22Rv1 (cell line): ENCODE measurements around the gene EVC.

Experiments
- ZFX ChIP-seq: fragments of 450-650 bp; IDR thresholded peaks from 2 replicates; pipeline ENCODE4 v1.6.1; 2017; ENCODE audit warnings: antibody characterized with exemption, borderline replicate concordance
- TF ChIP-seq, protein P1 (sequence below): fragments of 450-650 bp; IDR thresholded peaks from 2 replicates; pipeline ENCODE4 v1.5.1; 2017; ENCODE audit warnings: mild to moderate bottlenecking

- TF ChIP-seq, protein P1, sequence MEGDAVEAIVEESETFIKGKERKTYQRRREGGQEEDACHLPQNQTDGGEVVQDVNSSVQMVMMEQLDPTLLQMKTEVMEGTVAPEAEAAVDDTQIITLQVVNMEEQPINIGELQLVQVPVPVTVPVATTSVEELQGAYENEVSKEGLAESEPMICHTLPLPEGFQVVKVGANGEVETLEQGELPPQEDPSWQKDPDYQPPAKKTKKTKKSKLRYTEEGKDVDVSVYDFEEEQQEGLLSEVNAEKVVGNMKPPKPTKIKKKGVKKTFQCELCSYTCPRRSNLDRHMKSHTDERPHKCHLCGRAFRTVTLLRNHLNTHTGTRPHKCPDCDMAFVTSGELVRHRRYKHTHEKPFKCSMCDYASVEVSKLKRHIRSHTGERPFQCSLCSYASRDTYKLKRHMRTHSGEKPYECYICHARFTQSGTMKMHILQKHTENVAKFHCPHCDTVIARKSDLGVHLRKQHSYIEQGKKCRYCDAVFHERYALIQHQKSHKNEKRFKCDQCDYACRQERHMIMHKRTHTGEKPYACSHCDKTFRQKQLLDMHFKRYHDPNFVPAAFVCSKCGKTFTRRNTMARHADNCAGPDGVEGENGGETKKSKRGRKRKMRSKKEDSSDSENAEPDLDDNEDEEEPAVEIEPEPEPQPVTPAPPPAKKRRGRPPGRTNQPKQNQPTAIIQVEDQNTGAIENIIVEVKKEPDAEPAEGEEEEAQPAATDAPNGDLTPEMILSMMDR: no peak
- TF ChIP-seq ZFX: no peak
These were observed 24.5 kb downstream of the EVC start for GRCh38 chr4:5735463-5735862.
